WTC11 (cell line): ENCODE data around the gene ZCCHC7. TPM values are rescaled to one million over a fixed set of nuclear protein-coding genes. Genes with fewer than 3 reads are reported as not detected.

Experiments used
- ATAC-seq: fragments of 200-7000 bp; cut with Tn5 transposase; 2 replicates; pipeline ENCODE4 v1.10.0; 2021; ENCODE audit warnings: mild to moderate bottlenecking, moderate library complexity
- CTCF ChIA-PET: fragments of 300-600 bp; sonication (Branson Sonifier 250); formaldehyde crosslinking; loops from one replicate; lab custom pipeline; 2021; ENCODE audit warnings: antibody characterized with exemption; lab: Charles Lee
- POLR2A ChIA-PET: fragments of 350-600 bp; sonication (Branson Sonifier 250); formaldehyde crosslinking; loops from one replicate; lab custom pipeline; 2021; ENCODE audit warnings: antibody characterized with exemption; lab: Charles Lee
- DNase-seq: peaks from one replicate; pipeline ENCODE4 v3.0.0; 2021; ENCODE audit warnings: low spot score
- H3K27ac Mint-ChIP-seq: 2 replicates; pipeline ENCODE4 v1.8.0; 2021; ENCODE audit warnings: mixed read lengths
- H3K27me3 Mint-ChIP-seq: 2 replicates; pipeline ENCODE4 v1.8.0; 2021; ENCODE audit warnings: low read depth, mild to moderate bottlenecking, moderate library complexity, mixed read lengths
- H3K36me3 Mint-ChIP-seq: 2 replicates; pipeline ENCODE4 v1.8.0; 2021; ENCODE audit warnings: mixed read lengths
- H3K4me1 Mint-ChIP-seq: 2 replicates; pipeline ENCODE4 v1.8.0; 2022; ENCODE audit warnings: mixed read lengths
- H3K4me3 Mint-ChIP-seq: 2 replicates; pipeline ENCODE4 v1.8.0; 2021; ENCODE audit warnings: mild to moderate bottlenecking, moderate library complexity, mixed read lengths
- H3K9me3 Mint-ChIP-seq: 2 replicates; pipeline ENCODE4 v1.8.0; 2021; ENCODE audit warnings: mixed read lengths
- E2F4 ChIP-seq: sonication (generic); formaldehyde crosslinking; IDR thresholded peaks from 2 replicates; pipeline ENCODE4 v1.8.1; 2022; ENCODE audit warnings: low read depth, mild to moderate bottlenecking, moderate library complexity, missing genetic modification reagents, borderline replicate concordance
- EMX1 ChIP-seq: fragments of 250-450 bp; sonication (Bioruptor Pico); IDR thresholded peaks from 2 replicates; pipeline ENCODE4 v1.8.0; 2021; ENCODE audit warnings: mild to moderate bottlenecking
- FOXP4 ChIP-seq: sonication (generic); formaldehyde crosslinking; IDR thresholded peaks from 2 replicates; pipeline ENCODE4 v1.8.0; 2022; ENCODE audit warnings: mild to moderate bottlenecking, missing genetic modification reagents
- HMGA2 ChIP-seq: fragments of 250-450 bp; sonication (Bioruptor Pico); IDR thresholded peaks from 2 replicates; pipeline ENCODE4 v1.4.0; 2021; ENCODE audit warnings: mild to moderate bottlenecking, moderate library complexity
- MXD4 ChIP-seq: fragments of 250-450 bp; sonication (Bioruptor Pico); IDR thresholded peaks from 2 replicates; pipeline ENCODE4 v1.8.0; 2021; ENCODE audit warnings: mild to moderate bottlenecking, moderate library complexity, borderline replicate concordance
- NR3C1 ChIP-seq: sonication (generic); formaldehyde crosslinking; conservative IDR thresholded peaks from 2 replicates; pipeline ENCODE4 v1.8.1; 2023; ENCODE audit warnings: low read depth, mild to moderate bottlenecking, missing genetic modification reagents
- PREB ChIP-seq: sonication (generic); formaldehyde crosslinking; IDR thresholded peaks from 2 replicates; pipeline ENCODE4 v1.8.1; 2022; ENCODE audit warnings: mild to moderate bottlenecking, missing genetic modification reagents, moderate library complexity, borderline replicate concordance
- PRRX2 ChIP-seq: fragments of 250-450 bp; sonication (Bioruptor Pico); IDR thresholded peaks from 2 replicates; pipeline ENCODE4 v1.8.0; 2021; ENCODE audit warnings: mild to moderate bottlenecking
- RORB ChIP-seq: fragments of 250-450 bp; sonication (Bioruptor Pico); IDR thresholded peaks from 2 replicates; pipeline ENCODE4 v1.9.0; 2021; ENCODE audit warnings: mild to moderate bottlenecking
- SOX15 ChIP-seq: fragments of 250-450 bp; sonication (Bioruptor Pico); IDR thresholded peaks from 2 replicates; pipeline ENCODE4 v1.9.0; 2021; ENCODE audit warnings: mild to moderate bottlenecking
- TEAD1 ChIP-seq: sonication (generic); formaldehyde crosslinking; IDR thresholded peaks from 2 replicates; pipeline ENCODE4 v1.8.0; 2022; ENCODE audit warnings: mild to moderate bottlenecking, missing genetic modification reagents
- TP53 ChIP-seq: sonication (generic); formaldehyde crosslinking; IDR thresholded peaks from 2 replicates; pipeline ENCODE4 v1.8.1; 2023; ENCODE audit warnings: mild to moderate bottlenecking, missing genetic modification reagents
- ZBTB21 ChIP-seq: sonication (generic); formaldehyde crosslinking; IDR thresholded peaks from 2 replicates; pipeline ENCODE4 v1.8.1; 2023; ENCODE audit warnings: mild to moderate bottlenecking, missing genetic modification reagents, borderline replicate concordance
- ZNF138 ChIP-seq: sonication (generic); formaldehyde crosslinking; conservative IDR thresholded peaks from 2 replicates; pipeline ENCODE4 v1.8.1; 2022; ENCODE audit warnings: mild to moderate bottlenecking, moderate library complexity, missing genetic modification reagents
- ZNF232 ChIP-seq: sonication (generic); formaldehyde crosslinking; IDR thresholded peaks from 2 replicates; pipeline ENCODE4 v1.8.0; 2022; ENCODE audit warnings: mild to moderate bottlenecking, missing genetic modification reagents
- ZNF281 ChIP-seq: sonication (generic); formaldehyde crosslinking; IDR thresholded peaks from 2 replicates; pipeline ENCODE4 v1.8.0; 2023; ENCODE audit warnings: mild to moderate bottlenecking, missing genetic modification reagents
- ZNF423 ChIP-seq: fragments of 250-450 bp; sonication (Bioruptor Pico); IDR thresholded peaks from 2 replicates; pipeline ENCODE4 v2.1.2; 2022; ENCODE audit warnings: mild to moderate bottlenecking, moderate library complexity
- total RNA-seq: library from RNA; stranded (reverse); gene quantifications from 3 replicates; pipeline ENCODE4 v1.2.3, GENCODE V29; 2021
- TF ChIP-seq, protein P1 (sequence below): fragments of 250-450 bp; sonication (Bioruptor Pico); conservative IDR thresholded peaks from 2 replicates; pipeline ENCODE4 v1.9.0; 2021; ENCODE audit warnings: mild to moderate bottlenecking
- TF ChIP-seq, protein P2 (sequence below): sonication (generic); formaldehyde crosslinking; IDR thresholded peaks from 2 replicates; pipeline ENCODE4 v1.8.0; 2022; ENCODE audit warnings: mild to moderate bottlenecking, missing genetic modification reagents
- TF ChIP-seq, protein P3 (sequence below): sonication (generic); formaldehyde crosslinking; IDR thresholded peaks from 2 replicates; pipeline ENCODE4 v1.8.0; 2022; ENCODE audit warnings: missing genetic modification reagents

The ZCCHC7 gene
- total RNA-seq, 1 experiment from 2014 or later, result 30.1 TPM

GRCh38 chr9:37295796-37296195 is 175.4 kb downstream of the ZCCHC7 start:
- no peak; the same call in 1 of the 2 replicates for ATAC-seq
- no peak for DNase-seq
- Mint-ChIP-seq H3K36me3 (no peaks in the 10 kb centered on the region), H3K4me3 (no peak overlapping the region), H3K27me3 (no peaks in the 10 kb centered on the region), H3K4me1 (peaks cover 24% of the 10 kb centered on the region), H3K27ac (no peak overlapping the region), H3K9me3 (no peaks in the 10 kb centered on the region)
- TF ChIP-seq SOX15 (no peak), ZNF138 (CRISPR knock-in tag) (no peak), PRRX2 (CRISPR knock-in tag) (no peak), ZBTB21 (no peak), ZNF281 (CRISPR knock-in tag) (no peak), MXD4 (CRISPR knock-in tag) (no peak), E2F4 (CRISPR knock-in tag) (no peak), NR3C1 (CRISPR knock-in tag) (no peak), EMX1 (CRISPR knock-in tag) (no peak), RORB (no peak), FOXP4 (CRISPR knock-in tag) (no peak), ZNF232 (no peak), TEAD1 (no peak), TP53 (no peak), HMGA2 (CRISPR knock-in tag) (no peak), PREB (CRISPR knock-in tag) (no peak), ZNF423 (CRISPR knock-in tag) (no peak)
- TF ChIP-seq, protein P1, sequence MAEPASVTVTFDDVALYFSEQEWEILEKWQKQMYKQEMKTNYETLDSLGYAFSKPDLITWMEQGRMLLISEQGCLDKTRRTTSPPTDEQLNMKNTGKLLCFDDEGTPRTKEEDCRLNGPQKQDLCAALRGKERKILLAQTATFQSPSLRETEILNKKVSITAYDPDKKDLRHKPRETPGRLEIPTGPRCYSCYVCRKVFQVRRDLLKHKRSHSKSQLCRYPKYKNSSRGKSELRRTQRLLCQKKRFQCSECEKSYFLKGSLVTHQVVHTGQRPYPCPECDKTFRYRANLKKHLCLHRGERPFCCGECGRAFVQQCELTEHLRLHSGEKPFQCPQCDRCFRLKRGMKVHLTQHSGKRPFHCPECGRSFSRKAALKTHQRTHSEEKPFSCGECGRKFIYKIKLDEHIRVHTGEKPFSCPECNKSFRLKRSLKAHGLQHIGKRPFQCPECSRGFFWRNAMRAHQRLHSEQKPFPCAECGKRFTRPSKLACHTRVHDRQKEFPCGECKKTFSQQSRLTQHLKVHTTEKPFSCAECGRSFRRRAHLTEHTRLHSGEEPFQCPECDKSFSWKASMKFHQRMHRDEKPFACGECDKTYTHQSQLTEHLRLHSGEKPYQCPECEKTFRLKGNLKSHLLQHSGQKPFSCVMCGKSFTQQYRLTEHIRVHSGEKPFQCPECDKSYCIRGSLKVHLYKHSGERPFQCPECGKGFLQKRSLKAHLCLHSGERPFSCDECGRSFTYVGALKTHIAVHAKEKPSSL (CRISPR knock-in tag), result no peak
- TF ChIP-seq, protein P2, sequence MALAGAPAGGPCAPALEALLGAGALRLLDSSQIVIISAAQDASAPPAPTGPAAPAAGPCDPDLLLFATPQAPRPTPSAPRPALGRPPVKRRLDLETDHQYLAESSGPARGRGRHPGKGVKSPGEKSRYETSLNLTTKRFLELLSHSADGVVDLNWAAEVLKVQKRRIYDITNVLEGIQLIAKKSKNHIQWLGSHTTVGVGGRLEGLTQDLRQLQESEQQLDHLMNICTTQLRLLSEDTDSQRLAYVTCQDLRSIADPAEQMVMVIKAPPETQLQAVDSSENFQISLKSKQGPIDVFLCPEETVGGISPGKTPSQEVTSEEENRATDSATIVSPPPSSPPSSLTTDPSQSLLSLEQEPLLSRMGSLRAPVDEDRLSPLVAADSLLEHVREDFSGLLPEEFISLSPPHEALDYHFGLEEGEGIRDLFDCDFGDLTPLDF (CRISPR knock-in tag), result no peak
- TF ChIP-seq, protein P3, sequence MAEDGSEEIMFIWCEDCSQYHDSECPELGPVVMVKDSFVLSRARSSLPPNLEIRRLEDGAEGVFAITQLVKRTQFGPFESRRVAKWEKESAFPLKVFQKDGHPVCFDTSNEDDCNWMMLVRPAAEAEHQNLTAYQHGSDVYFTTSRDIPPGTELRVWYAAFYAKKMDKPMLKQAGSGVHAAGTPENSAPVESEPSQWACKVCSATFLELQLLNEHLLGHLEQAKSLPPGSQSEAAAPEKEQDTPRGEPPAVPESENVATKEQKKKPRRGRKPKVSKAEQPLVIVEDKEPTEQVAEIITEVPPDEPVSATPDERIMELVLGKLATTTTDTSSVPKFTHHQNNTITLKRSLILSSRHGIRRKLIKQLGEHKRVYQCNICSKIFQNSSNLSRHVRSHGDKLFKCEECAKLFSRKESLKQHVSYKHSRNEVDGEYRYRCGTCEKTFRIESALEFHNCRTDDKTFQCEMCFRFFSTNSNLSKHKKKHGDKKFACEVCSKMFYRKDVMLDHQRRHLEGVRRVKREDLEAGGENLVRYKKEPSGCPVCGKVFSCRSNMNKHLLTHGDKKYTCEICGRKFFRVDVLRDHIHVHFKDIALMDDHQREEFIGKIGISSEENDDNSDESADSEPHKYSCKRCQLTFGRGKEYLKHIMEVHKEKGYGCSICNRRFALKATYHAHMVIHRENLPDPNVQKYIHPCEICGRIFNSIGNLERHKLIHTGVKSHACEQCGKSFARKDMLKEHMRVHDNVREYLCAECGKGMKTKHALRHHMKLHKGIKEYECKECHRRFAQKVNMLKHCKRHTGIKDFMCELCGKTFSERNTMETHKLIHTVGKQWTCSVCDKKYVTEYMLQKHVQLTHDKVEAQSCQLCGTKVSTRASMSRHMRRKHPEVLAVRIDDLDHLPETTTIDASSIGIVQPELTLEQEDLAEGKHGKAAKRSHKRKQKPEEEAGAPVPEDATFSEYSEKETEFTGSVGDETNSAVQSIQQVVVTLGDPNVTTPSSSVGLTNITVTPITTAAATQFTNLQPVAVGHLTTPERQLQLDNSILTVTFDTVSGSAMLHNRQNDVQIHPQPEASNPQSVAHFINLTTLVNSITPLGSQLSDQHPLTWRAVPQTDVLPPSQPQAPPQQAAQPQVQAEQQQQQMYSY (CRISPR knock-in tag), result no peak
- ChIA-PET CTCF (interaction anchor here (0.5 to 1.9 kb wide), 2 partner anchors 82 to 300 kb away, joined by 3 to 8 read pairs; no protein-coding TSS in a partner anchor), POLR2A (no interaction called here)
